Activated CD8-positive, alpha-beta memory T cell treated with anti-CD3 and anti-CD28 coated beads, Interleukin-2, amount 50 U/mL, for 4 hours (primary cell): ENCODE data around the gene RPS6KB2.
"Not testable (repeated sequence)": the region's sequence is repeated elsewhere in the genome, so short reads cannot be mapped to it uniquely, and the experiment has no call there.

Source experiments
- DNase-seq: peaks from one replicate; pipeline ENCODE4 v3.0.0-alpha.2; 2020

Gene RPS6KB2

DNA sequence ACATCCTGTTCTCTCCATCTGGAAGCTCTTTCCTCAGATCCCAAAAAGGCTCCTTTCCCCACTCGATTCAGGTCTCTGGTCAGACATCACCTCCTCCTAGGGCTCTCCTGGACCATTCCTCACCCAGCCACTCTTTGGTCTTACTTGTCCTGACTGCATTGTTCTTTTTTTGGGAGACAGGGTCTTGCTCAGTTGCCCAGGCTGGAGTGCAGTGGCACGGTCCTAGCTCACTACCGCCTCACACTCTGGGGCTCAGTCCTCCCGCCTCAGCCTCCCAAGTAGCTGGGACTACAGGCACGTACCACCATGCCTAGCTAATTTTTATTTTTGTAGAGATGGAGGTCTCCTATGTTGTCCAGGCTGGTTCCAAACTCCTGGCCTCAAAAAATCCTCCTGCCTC is 17.2 kb downstream of the RPS6KB2 start:
- no peak for DNase-seq

DNA sequence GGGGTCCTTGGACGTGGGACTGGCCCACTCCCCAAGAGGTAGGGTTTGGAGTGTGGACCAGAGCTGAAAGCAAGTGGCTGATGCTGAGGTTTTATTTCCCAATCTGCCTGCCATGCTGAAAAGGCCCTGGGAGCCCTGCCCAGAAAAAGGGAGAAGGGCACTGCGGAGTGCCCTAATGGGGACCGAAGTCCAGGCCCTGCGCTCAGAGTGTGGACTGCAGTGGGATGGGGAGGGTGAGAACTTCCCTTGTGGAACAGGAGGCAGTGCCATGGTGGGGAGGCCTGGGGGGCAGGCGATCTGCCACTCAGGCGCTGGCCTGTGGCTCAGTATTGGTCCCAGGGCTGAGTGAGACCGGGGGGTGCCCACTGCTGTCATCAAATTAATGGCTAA is 19.9 kb downstream of the RPS6KB2 start:
- no peak for DNase-seq

DNA sequence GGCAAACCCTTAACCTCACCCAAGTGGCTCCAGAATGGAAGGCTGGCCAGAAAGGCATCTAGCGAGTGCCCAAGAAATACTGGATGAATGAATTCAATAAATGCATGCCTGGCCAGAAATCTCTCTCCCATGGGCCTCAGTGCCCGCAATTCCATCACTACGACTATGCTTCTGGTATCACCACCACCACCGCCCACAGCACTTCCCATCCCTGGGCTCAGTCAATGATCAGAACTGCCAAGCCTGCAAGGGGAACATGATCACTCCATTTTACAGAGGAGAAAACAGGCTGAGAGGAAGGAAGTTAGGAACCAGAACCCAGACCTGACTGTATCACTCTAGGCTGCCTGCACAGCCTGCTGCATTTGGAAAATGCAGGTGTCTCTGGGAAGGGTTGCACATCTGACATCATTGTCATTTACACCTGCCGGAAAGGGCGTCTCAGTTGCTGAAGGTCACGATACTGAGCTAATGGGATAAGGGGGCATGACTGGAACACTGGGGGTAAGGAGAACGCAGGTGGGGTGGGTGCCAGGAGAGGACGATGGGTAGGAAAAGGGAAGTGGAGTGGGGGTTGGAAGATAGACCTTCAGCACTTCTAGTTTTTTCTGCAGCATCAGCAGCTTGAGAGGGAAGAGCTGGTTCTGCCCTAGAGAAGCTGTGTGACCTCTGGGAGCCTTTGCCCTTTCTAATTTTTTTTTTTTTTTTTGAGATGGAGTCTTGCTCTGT is 21.0 kb downstream of the RPS6KB2 start:
- DNase-seq = no peak

DNA sequence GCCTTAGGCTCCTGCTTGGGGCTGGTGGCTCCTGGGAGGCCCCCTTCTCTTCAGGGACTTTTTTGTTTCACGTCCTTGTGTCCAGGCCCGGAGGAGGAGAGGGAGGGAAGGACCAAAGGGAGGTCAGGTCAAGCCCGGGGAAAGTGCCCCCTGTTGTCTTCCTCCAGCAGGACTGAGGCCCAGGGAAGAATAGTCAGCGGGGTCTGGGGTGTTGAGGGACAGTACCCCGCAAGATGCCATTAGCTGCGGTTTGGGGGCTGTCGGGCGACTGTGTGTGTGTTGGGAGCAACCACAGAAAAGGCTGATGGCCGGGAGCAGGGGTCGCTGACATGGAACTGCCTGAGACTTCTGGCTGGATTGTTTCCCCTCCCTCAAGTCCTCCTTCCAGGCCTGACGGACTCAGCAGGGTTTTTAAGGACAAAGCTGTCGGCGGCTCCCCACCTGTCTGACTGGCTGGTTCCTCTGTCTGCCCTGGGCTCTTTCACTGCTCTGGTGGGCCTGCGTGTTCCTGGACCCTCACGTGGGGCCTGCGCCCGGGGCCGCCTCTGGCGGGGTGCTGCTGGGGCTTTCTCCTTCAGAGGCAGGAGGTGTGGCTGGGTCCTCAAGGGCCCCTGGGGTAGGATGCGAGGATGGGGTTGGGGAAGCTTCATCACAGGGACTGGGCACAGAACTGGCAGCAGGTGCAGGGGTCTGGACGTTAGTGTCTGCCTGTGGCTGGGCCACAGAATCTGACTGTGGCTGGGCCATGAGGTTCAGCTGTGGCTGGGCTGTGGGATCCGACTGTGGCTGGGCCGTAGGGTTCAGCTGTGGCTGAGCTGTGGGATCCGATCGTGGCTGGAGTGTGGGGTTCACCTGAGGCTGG is 22.7 kb downstream of the RPS6KB2 start:
- DNase-seq = no peak

DNA sequence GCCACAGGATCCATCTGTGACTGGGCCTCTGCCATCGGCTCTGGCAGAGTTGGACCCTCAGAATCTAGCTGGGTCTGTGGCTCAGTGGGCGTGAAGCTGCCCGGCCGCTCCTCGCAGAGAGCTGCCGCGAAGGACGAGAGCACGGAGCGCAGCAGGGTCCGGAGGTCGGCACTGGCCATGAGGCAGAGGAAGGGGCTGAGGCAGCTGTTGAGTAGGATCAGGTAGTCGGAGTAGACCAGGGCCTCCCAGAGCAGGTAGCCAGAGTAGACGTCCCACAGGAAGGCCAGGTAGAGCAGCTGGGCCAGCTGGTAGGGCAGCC is 23.3 kb downstream of the RPS6KB2 start:
- DNase-seq = no peak

DNA sequence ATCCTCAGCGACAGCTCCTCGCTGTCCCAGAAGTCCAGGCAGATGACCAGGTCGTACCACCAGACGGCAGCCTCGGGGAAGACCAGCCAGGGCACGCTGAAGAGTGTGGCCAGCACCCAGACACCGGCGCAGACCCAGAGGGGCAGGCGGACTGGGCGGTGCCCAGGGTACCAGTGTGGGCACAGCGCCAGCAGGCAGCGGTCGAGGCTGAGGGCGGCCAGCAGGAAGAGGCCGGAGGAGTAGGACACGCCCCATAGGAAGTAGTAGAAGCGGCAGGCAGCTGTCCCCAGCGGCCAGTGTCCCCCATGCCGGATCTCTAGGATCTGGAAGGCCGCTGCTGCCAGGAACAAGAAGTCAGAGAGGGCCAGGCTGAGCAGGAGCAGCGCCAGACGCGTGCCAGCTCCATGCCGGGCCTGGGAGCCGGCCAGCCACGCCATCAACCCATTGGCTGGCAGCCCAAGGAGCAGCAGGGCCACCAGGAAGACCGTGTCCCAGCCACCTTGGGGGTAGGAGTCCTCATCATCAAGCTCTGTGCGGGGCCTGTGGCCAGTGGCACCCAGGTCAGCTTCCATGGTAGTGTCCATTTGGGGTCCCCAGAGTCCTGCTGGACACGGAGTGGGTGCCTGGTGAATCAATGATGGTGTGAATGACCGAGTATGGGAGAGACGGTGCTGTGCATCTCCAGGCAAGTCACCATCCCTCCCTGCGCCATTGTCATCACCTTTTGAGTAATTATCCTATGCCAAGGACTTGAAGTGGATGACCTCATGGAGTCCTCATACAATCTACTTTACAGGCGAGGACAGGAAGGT is 24.1 kb downstream of the RPS6KB2 start, which contains the start of gene GPR152:
Gene GPR152 (minus strand): TSS at position 589 of the 812 bp plus-strand sequence. CDS start 5 bp downstream, at position 584.
- no peak for DNase-seq

DNA sequence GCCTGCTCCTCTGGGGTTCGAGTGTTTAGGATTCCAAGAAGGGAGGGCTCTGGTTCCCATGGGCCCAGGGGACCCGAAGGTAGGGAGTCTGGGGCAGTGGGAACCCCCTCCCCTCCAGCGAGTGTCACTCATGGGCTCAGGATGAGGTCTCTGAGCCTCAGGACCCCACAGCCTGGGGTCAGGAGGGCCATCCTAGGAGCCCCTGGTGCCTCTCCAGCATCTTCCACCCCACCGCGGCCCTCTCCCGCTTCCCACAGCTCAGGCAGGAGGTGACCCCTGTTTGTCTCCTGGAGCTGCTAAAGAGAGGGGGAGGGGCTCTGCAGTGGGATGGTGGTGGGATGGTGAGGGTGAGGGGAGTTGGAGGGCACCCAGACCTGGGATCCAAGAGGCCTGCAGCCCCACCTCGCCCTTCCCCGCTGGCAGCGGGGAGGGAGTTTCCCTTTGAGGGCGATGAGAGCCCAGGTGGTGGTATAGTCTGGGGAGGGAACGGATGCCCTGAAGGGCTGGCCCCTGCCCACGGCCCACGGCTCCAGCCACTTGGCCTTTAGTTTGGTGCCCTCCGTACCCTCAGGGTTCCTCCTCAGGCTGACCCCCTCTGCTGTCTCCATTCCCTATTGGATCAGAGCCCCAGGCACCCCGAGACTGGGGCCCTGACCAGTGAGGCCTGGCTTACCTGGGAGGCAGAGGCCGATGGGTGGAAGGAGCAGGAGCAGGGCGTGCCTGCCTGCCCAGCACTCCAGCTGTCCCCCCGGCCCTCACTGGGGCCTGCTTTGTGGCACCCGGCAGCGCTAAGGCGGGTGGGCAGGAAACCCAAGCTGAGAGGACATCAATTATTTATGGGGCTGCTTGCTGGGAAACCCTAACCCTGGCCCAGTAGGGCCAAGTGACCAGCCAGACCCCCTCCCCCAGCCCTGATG is 25.8 kb downstream of the RPS6KB2 start:
- no peak for DNase-seq

DNA sequence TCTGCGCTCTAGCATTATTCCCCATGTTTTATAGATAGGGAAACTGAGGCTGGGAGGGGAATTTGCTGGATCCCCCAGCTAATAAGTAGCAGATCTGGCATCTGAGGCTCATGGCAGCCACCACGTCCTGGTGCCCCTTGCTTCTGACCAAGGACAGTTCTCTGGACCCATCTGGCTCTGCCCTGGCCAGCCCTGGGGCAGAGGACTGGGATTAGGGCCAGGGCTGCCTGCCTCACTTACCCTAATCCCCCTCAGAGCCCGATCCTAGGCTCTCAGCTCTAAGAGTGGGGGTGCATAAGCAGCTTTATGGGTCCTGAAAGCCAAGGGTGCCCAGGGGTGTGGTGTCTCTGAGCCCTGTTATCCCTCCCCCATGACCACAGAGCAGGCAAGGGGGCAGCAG is 26.8 kb downstream of the RPS6KB2 start, which contains the start of gene CABP4:
Gene CABP4 (plus strand): TSS at position 301 of the 400 bp plus-strand sequence. CDS start 70 bp downstream, at position 371.
- DNase-seq = no peak

DNA sequence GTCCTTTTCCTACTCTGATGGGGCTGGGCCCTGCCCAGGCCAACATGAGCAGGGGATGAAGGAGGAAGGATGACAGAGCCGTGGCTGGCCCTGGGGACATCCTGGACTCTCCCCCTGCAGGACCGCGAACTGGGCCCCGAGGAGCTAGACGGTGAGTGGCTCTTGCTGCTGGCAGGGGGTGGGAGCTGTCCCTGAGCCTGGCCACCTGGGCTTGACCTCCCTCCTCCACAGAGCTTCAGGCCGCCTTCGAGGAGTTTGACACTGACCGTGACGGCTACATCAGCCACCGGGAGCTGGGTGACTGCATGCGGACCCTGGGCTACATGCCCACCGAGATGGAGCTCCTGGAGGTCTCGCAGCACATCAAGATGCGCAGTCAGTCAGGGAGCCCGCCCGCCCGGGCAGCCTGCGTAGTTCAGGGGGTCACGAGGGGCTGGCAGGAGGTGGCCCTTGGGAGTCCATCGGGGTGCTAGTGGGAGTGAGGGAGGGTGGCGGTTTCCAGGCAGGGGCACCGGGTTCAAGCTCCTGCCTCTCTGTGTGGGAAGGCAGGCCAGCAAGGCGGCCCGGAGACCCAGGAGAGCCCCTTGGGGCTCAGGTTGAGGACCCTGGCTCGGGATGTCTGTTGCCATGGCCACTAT is 27.9 kb downstream of the RPS6KB2 start:
- no peak for DNase-seq

DNA sequence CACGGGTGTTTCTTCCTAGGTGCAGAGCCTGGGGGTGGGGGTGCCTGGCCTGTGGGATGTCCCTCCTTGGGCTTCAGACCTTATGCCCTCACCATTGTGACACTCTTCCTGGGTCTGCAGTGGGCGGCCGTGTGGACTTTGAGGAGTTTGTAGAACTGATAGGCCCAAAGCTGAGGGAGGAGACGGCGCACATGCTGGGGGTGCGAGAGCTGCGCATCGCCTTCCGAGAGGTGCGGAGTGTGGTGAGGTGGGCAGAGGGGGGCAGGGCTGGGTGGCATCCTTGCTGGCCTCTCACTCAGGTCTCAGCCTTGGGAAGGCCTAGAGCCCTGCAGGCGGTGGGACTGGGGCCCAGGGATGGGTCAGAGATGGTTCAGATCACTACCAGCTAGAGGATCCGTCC is 29.2 kb downstream of the RPS6KB2 start:
- no peak for DNase-seq

DNA sequence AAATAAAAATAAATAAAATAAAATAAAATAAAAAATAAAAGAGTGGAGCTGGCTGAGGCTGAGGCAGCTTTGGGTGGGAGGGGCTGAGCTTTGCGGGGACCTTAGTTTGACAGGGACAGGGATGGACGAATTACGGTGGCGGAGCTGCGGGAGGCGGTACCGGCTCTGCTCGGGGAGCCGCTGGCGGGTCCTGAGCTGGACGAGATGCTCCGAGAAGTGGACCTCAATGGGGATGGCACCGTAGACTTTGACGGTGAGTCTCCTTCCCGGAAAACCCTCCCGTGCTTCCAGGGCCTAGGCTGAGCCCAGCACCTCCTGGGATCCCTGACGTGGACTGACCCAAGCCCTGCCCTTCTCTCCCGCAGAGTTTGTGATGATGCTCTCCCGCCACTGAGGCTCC is 30.0 kb downstream of the RPS6KB2 start:
- no peak for DNase-seq

DNA sequence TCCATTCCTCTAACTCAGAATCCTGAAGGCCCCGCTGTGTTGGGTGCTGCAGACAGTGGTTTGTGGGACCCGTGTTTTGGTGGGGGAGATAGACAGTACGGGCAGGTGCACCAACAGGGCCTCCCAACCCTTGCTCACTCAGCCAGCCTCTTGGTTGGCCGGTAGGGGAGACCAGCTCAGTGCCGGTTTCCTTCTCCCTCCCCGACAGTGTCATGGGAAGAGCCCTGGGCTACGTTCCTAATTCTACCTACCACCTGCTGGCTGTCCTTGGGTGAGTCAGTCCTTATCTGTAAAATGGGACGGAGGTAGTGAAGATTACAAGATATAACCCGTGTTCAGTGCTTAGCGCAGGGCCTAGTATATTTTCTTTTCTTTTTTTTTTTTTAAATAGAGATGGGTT is 34.9 kb downstream of the RPS6KB2 start:
- no peak for DNase-seq

DNA sequence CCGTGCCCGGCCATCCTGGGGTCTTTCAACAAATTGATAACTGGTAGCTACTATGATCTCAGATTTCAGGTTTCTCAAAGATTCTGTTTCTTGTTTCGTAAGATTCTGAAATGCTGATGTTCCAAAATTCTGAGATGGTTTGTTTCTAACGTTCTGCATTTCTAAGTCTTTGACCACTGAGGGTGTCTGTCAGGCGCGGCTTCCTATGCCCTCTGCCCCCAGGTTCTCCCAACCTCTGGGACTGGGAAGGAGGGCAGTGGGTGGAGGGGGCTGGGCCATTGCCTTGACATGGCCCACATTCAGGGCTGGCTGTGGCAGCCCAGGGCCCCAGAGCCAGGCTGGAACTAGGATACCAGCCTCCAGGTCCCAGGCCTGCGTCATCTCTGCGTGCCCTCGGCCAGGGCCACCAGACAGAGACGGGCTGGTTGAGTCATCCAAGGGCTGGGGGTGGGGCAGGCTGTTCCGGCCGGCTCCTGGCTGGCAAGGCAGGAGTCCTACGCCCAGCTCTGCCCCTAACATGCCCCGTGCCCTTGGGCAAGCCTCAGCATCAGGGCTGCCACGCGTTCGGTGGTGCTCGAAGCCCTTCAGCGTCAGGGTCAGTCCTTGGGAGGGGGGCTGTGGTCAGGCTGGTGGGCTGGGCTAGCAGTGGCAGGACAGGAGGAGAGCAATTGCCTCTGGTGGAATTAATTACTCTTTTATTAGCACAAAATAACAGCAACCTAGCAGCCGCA is 35.6 kb downstream of the RPS6KB2 start:
- no peak for DNase-seq

DNA sequence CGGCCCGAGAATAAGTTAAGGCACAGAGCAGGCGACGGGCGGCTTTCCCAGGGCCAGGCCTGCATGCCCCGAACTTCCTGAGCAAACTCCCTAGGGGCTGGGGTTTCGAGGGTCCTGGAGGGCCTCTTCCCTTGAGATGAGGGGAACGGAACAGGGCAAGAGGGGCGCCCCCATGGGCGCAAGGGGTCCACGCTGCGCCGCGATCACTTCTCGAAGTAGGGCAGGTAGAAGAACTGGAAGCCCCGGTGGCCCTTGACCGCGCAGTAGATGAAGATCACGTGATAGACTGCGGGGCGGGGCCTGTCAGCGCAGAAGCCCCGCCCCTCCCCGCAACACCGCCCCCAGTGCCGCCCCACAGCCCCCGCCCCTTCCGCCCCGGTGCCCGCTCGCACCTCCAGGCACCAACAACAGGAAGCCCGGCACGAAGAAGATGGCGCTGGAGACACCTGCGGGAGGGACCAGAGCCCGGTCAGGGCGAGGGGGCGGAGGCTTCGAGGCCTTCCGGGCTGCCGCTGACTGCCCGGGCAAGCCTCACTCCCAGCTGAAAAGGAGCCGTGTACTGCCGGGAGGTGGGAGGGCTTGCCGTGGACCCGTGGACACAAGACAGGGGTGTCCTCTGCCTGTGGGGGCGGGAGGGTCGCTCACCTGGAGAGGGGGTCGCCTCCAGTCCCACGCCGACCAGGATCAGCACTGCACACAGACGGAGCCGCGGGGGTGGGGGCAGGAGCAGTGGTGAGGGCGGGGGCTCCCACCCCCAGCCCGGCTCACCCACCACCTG is 36.3 kb downstream of the RPS6KB2 start:
- DNase-seq = peak; percentile 88

DNA sequence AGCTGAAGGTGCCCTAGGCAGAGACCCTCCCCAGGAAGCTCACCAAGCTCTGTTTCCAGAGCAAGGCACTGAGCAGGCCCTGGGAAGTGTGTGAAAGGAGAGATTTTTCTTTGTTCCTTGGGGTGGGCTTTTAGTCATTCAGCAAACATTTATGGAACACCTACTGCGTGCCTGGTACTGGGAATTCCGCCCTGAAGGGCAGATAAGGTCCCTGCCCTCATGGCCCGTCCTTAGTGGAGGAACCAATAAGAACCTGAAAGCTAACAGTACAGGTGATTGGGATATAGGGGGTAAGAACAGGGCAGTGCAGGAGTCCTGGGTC is 36.9 kb downstream of the RPS6KB2 start:
- DNase-seq = no peak

DNA sequence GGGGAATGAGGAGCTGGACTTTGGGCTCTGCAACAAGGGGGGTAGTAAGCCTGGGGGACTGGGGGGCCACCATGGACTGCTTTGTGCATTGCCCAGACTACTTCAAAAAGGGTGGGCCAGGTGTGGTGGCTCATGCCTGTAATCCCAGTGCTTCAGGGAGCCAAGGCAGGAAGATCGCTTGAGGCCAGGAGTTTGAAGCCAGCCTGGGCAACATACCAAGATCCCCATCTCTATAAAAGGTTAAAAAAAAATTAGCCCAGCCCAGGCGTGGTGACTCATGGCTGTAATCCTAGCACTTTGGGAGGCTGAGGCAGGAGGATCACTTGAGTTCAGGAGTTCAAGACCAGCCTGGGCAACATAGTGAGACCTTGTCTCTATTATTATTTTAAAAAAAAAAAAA is 37.2 kb downstream of the RPS6KB2 start:
- not testable (repeated sequence) for DNase-seq

DNA sequence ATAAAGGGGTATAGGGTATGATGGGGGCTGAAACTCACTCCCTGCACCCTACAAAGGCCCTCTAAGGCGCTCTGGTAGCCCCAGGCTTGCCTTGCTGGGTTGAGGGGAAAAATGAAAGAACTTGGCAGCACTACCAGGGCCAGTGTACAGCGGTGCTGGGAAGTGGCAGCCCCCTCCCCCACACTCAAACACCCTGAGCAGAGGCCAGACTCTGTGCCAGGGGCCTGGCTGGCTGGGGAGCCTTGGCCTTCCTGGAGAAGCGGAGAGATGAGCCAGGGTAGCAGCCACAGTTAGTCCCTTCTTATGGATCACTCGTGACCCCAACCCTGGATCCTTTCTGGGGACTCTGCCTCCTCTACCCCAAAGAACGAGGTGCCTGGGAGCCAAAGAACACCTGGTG is 38.1 kb downstream of the RPS6KB2 start:
- DNase-seq = no peak

DNA sequence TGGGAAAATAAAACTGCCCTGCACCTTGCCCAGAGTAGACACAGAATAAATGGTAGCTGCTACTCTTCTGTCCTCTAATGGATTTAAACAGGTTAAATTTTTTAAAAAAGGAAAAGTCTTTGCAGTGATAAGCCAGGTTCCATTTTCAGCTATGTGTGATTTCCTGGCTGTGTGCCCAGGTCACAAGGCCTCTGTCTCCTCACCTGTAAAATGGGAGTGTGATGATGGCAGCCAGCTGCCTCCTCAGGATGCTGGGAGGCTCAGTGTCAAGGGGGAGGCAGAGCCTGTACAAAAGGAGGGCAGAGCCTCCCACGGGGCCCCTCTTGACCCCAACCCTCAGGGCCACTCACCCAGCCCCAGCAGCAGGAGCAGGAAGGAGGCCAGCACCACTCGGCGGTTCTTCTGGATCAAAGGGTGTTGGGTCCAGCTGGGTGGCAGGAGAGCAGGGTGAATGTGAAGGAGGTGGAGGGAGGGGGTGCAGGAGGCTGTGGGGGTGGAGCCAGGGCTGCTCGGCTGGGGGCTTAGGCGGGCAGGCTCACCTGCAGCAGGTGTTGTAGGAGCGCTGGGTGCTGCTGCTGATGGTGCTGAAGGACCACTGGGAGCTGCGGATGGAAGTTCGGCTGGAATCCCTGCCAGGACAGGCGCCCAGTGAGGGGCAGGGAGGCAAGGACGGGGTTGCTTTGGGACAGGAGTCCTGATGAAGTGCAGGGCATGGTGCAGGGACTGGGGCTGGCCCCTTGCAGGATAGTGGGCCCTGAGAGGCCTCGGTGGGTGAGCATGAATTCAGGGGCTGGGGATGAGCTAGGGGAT is 38.9 kb downstream of the RPS6KB2 start:
- DNase-seq = no peak

DNA sequence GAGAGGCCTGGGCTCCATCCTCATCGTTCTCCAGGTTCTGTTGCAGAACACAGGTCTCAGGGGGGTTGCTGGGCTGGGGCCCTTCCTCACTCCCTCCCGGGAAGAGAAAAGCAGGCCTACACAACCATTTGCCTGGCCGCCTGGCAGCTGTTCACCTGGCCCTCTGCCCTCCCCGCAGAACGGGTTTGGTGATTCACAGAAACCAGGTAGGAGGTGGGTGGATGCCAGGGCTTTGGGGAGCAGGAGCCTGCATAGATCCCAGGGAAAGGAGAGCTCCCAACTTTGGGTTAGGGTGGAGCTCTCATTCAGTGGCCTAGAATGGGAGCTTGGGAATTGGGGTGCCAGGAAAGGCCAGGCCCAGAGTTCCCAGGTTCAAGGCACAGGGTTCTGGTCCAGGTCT is 39.8 kb downstream of the RPS6KB2 start:
- no peak for DNase-seq

DNA sequence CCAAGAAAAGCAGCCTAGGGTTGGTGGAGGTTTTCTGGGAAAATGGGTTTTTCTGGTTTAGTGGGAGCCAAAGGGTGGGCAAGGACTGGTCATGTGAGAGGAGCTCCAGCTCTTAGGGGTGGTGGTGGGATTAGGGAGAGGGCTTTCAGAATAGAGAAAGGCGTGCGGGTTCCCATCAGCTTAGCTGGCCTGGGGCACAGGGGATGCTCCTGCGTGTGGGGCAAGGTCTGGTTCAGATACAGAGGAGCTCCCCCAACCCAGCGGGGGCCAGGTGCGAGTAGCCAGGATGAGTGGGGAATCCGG is 40.1 kb downstream of the RPS6KB2 start:
- DNase-seq = no peak
